AG04449 (cell line): ENCODE measurements around the gene PDLIM3.
"Not testable (repeated sequence)": the region's sequence is repeated elsewhere in the genome, so short reads cannot be mapped to it uniquely, and the experiment has no call there.

Source experiments
- CTCF ChIA-PET: fragments of 350-600 bp; formaldehyde crosslinking; extraction: SDS; loops from one replicate; lab custom pipeline; 2021; ENCODE audit warnings: antibody characterized with exemption; lab: Yijun Ruan, JAX
- POLR2A ChIA-PET: fragments of 400-600, 350-600 bp; formaldehyde crosslinking; extraction: SDS; loops from one replicate; lab custom pipeline; 2020; ENCODE audit warnings: antibody characterized with exemption, inconsistent platforms; lab: Yijun Ruan, JAX
- DNase-seq: peaks from one replicate; pipeline ENCODE4 v3.0.0-alpha.2; 2010; ENCODE audit warnings: low read depth, low spot score
- H3K4me3 ChIP-seq: 2 replicates; pipeline ENCODE4 v1.5.1; 2011; ENCODE audit warnings: low read depth, mild to moderate bottlenecking, control low read depth, low read length
- CTCF ChIP-seq: IDR thresholded peaks from one replicate; pipeline ENCODE4 v1.5.1; 2011; ENCODE audit warnings: mild to moderate bottlenecking, moderate library complexity, low read length, control low read depth, inconsistent platforms; ENCODE audit not compliant: insufficient read depth; ENCODE audit errors: missing control alignments

The PDLIM3 gene

GRCh38 chr4:185532293-185532692, 3.0 kb downstream of the PDLIM3 start:
- DNase-seq = no peak
- CTCF ChIA-PET = no interaction called here
- no peak overlapping the region for H3K4me3 ChIP-seq
- no peak for TF ChIP-seq CTCF
- POLR2A ChIA-PET = no interaction called here

GRCh38 chr4:185531654-185532053, 3.7 kb downstream of the PDLIM3 start:
- H3K4me3 ChIP-seq, DNase-seq, CTCF ChIA-PET, POLR2A ChIA-PET: not testable (repeated sequence)

GRCh38 chr4:185529413-185529812, 5.9 kb downstream of the PDLIM3 start:
- ChIA-PET POLR2A (no interaction called here), CTCF (no interaction called here)
- DNase-seq = no peak
- no peak overlapping the region for H3K4me3 ChIP-seq
- no peak for TF ChIP-seq CTCF

- TF ChIP-seq CTCF = no peak
- no peak overlapping the region for H3K4me3 ChIP-seq
- no peak for DNase-seq
- ChIA-PET CTCF (no interaction called here), POLR2A (no interaction called here)
Measured at GRCh38 chr4:185524888-185525863, 10.1 kb downstream of the PDLIM3 start.

- no peak overlapping the region for H3K4me3 ChIP-seq
- CTCF ChIA-PET = no interaction called here
- DNase-seq = no peak
- TF ChIP-seq CTCF = no peak
- POLR2A ChIA-PET = no interaction called here
Measured at GRCh38 chr4:185523862-185524261, 11.4 kb downstream of the PDLIM3 start.

GRCh38 chr4:185522451-185522850, 12.9 kb downstream of the PDLIM3 start:
- TF ChIP-seq CTCF = no peak

More at GRCh38 chr4:185522451-185522850, 12.9 kb downstream of the PDLIM3 start:
- ChIA-PET POLR2A (no interaction called here), CTCF (interaction anchor here (1.2 kb wide), 1 partner anchor 9 kb away, joined by 4 read pairs; no protein-coding TSS in a partner anchor)
- no peak overlapping the region for H3K4me3 ChIP-seq
- DNase-seq = no peak
